Gastroesophageal sphincter (tissue), 4 donors: ENCODE results near the gene LPCAT1. TPM values are rescaled to one million over a fixed set of nuclear protein-coding genes. Genes with fewer than 3 reads are reported as not detected.
"Not testable (repeated sequence)": the region's sequence is repeated elsewhere in the genome, so short reads cannot be mapped to it uniquely, and the experiment has no call there.

Experiments
- ATAC-seq: fragments of 150-250 bp; one replicate; pipeline ENCODE4 v1.9.1; 2016; ENCODE audit warnings: mild to moderate bottlenecking, moderate library complexity
- H3K27ac ChIP-seq, 4 donors: fragments of 200-600 bp; sonication (generic) in 3 of 4; 1 replicate in 3 of 4; 2 replicates in 1 of 4; pipeline ENCODE4 v1.5.1; 2016 to 2019
- H3K27me3 ChIP-seq: fragments of 200-600 bp; sonication (generic); one replicate; pipeline ENCODE4 v1.5.1; 2019
- H3K36me3 ChIP-seq, 2 donors: fragments of 200-600 bp; sonication (generic); one replicate each; pipeline ENCODE4 v1.5.1; 2019; ENCODE audit warnings: control low read depth in 1 of 2
- H3K4me1 ChIP-seq, 3 donors: fragments of 200-600 bp; sonication (generic); 1 replicate in 2 of 3; 2 replicates in 1 of 3; pipeline ENCODE4 v1.5.1; 2016 to 2019; ENCODE audit warnings: control low read depth in 2 of 3
- H3K4me3 ChIP-seq, 2 donors: fragments of 200-600 bp; sonication (generic); one replicate each; pipeline ENCODE4 v1.5.1; 2019; ENCODE audit warnings: mild to moderate bottlenecking in 1 of 2, moderate library complexity in 1 of 2
- H3K9me3 ChIP-seq, 3 donors: fragments of 200-600 bp; sonication (generic); one replicate each; pipeline ENCODE4 v1.5.1; 2017 to 2019; ENCODE audit warnings: control low read depth in 2 of 3
- EP300 ChIP-seq: sonication (generic); formaldehyde crosslinking; IDR thresholded peaks from one replicate; pipeline ENCODE4 v1.6.1; 2017; ENCODE audit warnings: antibody characterized with exemption, mild to moderate bottlenecking
- POLR2A ChIP-seq, 2 donors: fragments of 450-650 bp; IDR thresholded peaks; one replicate each; pipeline ENCODE4 v1.6.1; 2017; ENCODE audit warnings: antibody characterized with exemption in 2 of 2, mild to moderate bottlenecking in 2 of 2, moderate library complexity in 1 of 2
- POLR2AphosphoS5 ChIP-seq: sonication (generic); formaldehyde crosslinking; IDR thresholded peaks from one replicate; pipeline ENCODE4 v1.6.1; 2017; ENCODE audit warnings: antibody characterized with exemption
- WGBS, 2 donors: methylation state at CpG; one replicate each; pipeline ENCODE4 v1.1.5; 2018; ENCODE audit warnings: low coverage in 1 of 2; 5-methylcytosine and 5-hydroxymethylcytosine counted together
- total RNA-seq, 4 donors: library from RNA; depleted of rRNA; stranded (reverse); fragments of >200 nt; gene quantifications; one replicate each; pipeline ENCODE4 v1.1.0, GENCODE V29; 2016
- TF ChIP-seq, protein P1 (sequence below), 4 experiments: fragments of 200-600 bp in 2 of 4; fragments of 450-650 bp in 2 of 4; sonication (generic) in 1 of 4; IDR thresholded peaks; one replicate each; pipeline ENCODE4 v1.5.1; 2017 to 2019; ENCODE audit warnings: antibody characterized with exemption in 4 of 4, mild to moderate bottlenecking in 2 of 4, moderate library complexity in 2 of 4

LPCAT1 gene
- total RNA-seq, 4 donors from 2014 or later: 20.3 to 52.6 (median 31.8) TPM

DNA sequence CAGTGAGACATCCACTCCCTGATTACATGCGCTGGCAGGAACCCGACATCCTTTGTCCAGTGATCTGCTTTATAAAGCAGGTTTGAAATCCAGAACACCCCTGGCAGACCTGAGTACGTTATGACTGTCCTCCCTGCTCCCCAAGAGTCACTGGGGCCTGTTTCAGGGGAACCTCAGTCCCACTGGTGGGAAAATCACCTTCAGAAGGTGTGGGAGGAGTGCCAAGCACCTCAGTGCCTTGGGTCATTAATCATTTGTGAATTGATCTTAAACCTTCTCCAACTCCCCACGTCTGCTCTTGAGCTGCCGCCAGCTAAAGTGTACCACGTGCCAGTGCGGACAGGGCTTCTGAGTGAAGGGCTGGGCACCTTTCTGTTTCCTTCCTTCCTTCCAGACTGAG, 94.7 kb downstream of the LPCAT1 start:
- Histone ChIP-seq H3K4me1 (no peaks in the 10 kb centered on the region), H3K27me3 (peaks cover 9% of the 10 kb centered on the region), H3K9me3 (peaks cover 0 to 84% (median 0%) of the 10 kb centered on the region in 3 donors), H3K4me3 (no peak overlapping the region), H3K36me3 (no peaks in the 10 kb centered on the region), H3K27ac (no peak overlapping the region)
- TF ChIP-seq, protein P1, sequence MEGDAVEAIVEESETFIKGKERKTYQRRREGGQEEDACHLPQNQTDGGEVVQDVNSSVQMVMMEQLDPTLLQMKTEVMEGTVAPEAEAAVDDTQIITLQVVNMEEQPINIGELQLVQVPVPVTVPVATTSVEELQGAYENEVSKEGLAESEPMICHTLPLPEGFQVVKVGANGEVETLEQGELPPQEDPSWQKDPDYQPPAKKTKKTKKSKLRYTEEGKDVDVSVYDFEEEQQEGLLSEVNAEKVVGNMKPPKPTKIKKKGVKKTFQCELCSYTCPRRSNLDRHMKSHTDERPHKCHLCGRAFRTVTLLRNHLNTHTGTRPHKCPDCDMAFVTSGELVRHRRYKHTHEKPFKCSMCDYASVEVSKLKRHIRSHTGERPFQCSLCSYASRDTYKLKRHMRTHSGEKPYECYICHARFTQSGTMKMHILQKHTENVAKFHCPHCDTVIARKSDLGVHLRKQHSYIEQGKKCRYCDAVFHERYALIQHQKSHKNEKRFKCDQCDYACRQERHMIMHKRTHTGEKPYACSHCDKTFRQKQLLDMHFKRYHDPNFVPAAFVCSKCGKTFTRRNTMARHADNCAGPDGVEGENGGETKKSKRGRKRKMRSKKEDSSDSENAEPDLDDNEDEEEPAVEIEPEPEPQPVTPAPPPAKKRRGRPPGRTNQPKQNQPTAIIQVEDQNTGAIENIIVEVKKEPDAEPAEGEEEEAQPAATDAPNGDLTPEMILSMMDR (IDR thresholded peaks at IDR 0.05): no peak
- TF ChIP-seq EP300: no peak
- 71 to 78% methylated on average over 4 to 5 of the region's 7 CpGs for WGBS, 2 donors
- no peak for ATAC-seq

DNA sequence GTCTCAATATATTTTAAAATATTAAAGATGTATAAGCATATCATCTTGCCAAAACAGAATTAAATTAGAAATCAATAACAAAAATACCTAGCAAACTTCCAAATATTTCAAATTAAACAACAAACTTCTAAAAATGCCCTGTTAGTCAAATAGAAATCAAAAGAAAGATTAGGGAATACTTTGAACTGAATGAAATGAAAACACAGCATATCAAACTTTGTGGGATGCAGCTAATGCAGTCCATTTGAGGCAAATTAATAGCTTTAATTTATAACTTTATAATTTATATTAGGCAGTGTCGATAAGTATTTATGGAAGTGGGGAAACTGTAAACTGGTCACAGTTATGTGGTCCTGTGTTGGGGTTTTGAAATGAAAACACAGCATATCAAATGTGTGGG, 95.7 kb downstream of the LPCAT1 start:
- peaks cover 0 to 78% (median 0%) of the 10 kb centered on the region in 3 donors for H3K9me3 ChIP-seq
- 71 to 89% methylated on average over 1 of the region's 1 CpG for WGBS, 2 donors
- no peak for ATAC-seq

DNA sequence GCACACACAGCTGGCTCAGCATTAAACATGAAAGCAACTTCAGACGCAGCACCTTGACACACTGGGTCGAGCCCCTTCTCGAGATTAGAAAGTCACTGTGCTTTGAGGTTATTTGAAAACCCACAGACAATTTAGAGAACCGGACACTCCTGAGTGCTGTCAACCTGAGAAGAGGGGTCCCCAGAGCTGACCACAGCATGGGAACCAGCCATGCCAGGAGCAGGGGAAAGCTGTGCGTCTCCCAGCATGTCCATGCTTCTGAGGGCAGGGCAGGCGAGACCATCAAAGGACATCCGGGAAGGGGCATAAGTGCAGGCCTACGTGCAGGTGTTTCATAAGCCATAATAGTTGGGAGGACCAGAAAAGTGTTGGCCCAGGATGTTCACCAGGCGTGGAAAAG, 99.0 kb downstream of the LPCAT1 start:
- WGBS, 2 donors: 80 to 92% methylated on average over 1 to 7 of the region's 9 CpGs

More for the DNA sequence above, 95.7 kb downstream of the LPCAT1 start:
- H3K4me3 ChIP-seq: no peak overlapping the region
- H3K27ac ChIP-seq: no peak overlapping the region
- no peak for TF ChIP-seq EP300
- TF ChIP-seq POLR2AphosphoS5: no peak
- TF ChIP-seq, protein P1 (IDR thresholded peaks at IDR 0.05): no peak
- no peak for TF ChIP-seq POLR2A (IDR thresholded peaks at IDR 0.05)
- no peaks in the 10 kb centered on the region for H3K4me1 ChIP-seq
- H3K36me3 ChIP-seq: no peaks in the 10 kb centered on the region
- H3K27me3 ChIP-seq: peaks cover 19% of the 10 kb centered on the region

DNA sequence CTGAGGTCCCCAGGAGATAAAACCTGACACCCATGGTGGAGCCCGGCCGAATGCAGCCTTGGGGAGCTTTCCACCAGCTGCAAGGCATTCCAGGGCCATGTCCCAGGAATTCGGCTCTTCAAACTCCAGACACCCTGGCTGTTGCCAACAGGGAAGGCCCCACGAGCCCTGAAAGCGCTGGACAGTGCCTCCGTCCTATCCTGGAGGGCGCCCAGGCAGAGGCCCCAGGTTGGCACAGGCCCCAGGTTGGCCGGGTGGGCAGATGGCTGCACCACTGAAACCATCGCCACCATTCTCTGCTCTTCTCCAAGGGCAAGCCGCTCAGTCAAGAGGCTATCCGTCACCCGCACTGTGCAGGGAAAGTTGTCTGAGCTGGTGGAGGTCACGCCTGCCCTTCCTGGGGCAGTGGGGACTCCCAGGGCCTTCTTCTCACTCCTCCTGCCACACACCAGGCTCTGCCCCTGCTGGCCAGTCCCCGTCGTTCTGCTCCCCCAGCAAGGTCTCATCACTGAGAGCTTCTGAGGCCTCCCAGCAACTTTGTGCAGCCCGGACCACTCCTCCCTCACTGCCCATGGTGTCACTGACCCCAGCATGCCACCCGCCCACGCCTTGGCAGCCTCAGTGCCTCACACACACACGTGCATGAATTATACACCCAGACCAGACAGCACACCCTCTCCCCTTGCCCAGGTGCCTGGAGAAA, 99.7 kb downstream of the LPCAT1 start:
- Histone ChIP-seq H3K4me1 (no peaks in the 10 kb centered on the region), H3K27ac (no peak overlapping the region), H3K9me3 (peaks cover 0 to 49% (median 0%) of the 10 kb centered on the region in 3 donors), H3K4me3 (no peak overlapping the region), H3K27me3 (peaks cover 42% of the 10 kb centered on the region), H3K36me3 (no peaks in the 10 kb centered on the region)
- 64 to 69% methylated on average over 9 to 17 of the region's 19 CpGs for WGBS, 2 donors
- TF ChIP-seq POLR2AphosphoS5 (no peak), POLR2A (IDR thresholded peaks at IDR 0.05) (no peak), EP300 (no peak)
- TF ChIP-seq, protein P1 (IDR thresholded peaks at IDR 0.05): no peak
- no peak for ATAC-seq

More for the DNA sequence above, 99.0 kb downstream of the LPCAT1 start:
- Histone ChIP-seq H3K9me3 (peaks cover 0 to 56% (median 0%) of the 10 kb centered on the region in 3 donors), H3K27me3 (peaks cover 42% of the 10 kb centered on the region), H3K27ac (no peak overlapping the region), H3K4me1 (no peaks in the 10 kb centered on the region), H3K4me3 (no peak overlapping the region), H3K36me3 (no peaks in the 10 kb centered on the region)
- ATAC-seq: no peak
- TF ChIP-seq EP300 (no peak), POLR2A (IDR thresholded peaks at IDR 0.05) (no peak), POLR2AphosphoS5 (no peak)
- TF ChIP-seq, protein P1 (IDR thresholded peaks at IDR 0.05): no peak

DNA sequence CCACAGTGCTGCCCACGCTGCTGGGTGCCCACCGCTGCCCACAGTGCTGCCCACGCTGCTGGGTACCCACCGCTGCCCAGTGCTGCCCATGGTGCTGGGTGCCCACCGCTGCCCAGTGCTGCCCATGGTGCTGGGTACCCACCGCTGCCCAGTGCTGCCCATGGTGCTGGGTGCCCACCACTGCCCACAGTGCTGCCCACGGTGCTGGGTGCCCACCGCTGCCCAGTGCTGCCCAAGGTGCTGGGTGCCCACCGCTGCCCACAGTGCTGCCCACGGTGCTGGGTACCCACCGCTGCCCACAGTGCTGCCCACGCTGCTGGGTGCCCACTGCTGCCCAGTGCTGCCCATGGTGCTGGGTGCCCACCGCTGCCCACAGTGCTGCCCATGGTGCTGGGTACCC, 101.2 kb downstream of the LPCAT1 start:
- H3K27ac ChIP-seq, H3K4me3 ChIP-seq, H3K36me3 ChIP-seq, ATAC-seq, H3K4me1 ChIP-seq: not testable (repeated sequence)
- Histone ChIP-seq H3K27me3 (peaks cover 42% of the 10 kb centered on the region), H3K9me3 (peaks cover 0 to 34% (median 0%) of the 10 kb centered on the region in 3 donors)
- no CpG with 5 or more reads among the region's 13 CpGs for WGBS, 2 donors
